Omental fat pad (tissue), 4 donors: ENCODE results near the gene GMEB1. TPM values are rescaled to one million over a fixed set of nuclear protein-coding genes. Genes with fewer than 3 reads are reported as not detected.

ENCODE experiments used
- ATAC-seq: fragments of 150-250 bp; one replicate; pipeline ENCODE4 v1.9.1; 2016; ENCODE audit warnings: mild to moderate bottlenecking, moderate library complexity; ENCODE audit not compliant: low FRiP score
- DNase-seq: peaks from one replicate; pipeline ENCODE4 v3.0.0-alpha.2; 2019; ENCODE audit warnings: low spot score
- small RNA-seq: library from RNA; depleted of rRNA; stranded (forward); fragments of <200 nt; gene quantifications from one replicate; pipeline ENCODE3, GENCODE V24; 2016
- total RNA-seq, 4 donors: library from RNA; depleted of rRNA; stranded (reverse); fragments of >200 nt; gene quantifications; one replicate each; pipeline ENCODE4 v1.1.0, GENCODE V29; 2016
- TF ChIP-seq, protein P1 (sequence below), 3 donors: fragments of 450-650 bp; IDR thresholded peaks; one replicate each; pipeline ENCODE4 v1.5.1; 2016 to 2017; ENCODE audit warnings: antibody characterized with exemption in 3 of 3, mild to moderate bottlenecking in 3 of 3, moderate library complexity in 2 of 3

GMEB1 gene
- total RNA-seq, 4 donors from 2014 or later = 7.0 to 14.4 (median 13.2) TPM

DNA sequence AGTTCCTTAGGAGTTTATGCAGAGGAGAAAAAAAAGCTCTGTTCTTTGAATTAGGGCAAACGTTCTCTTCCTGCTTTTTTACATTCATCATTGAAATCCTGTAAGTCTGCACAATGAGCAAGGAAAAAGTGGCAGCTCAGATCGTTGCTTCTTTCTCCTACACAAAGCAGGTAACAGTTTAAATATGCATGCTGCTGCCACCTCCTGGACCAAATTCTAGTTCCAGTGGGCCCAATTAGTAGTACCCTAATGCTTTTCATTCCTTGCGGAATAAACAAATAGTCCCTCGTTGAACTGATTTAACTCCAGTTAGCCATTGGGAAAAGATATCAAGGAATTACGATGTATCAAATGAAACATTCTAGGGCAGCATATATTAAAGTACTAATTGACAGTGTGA is 88.3 kb downstream of the GMEB1 start:
- ATAC-seq = no peak
- no peak for DNase-seq
- TF ChIP-seq, protein P1, sequence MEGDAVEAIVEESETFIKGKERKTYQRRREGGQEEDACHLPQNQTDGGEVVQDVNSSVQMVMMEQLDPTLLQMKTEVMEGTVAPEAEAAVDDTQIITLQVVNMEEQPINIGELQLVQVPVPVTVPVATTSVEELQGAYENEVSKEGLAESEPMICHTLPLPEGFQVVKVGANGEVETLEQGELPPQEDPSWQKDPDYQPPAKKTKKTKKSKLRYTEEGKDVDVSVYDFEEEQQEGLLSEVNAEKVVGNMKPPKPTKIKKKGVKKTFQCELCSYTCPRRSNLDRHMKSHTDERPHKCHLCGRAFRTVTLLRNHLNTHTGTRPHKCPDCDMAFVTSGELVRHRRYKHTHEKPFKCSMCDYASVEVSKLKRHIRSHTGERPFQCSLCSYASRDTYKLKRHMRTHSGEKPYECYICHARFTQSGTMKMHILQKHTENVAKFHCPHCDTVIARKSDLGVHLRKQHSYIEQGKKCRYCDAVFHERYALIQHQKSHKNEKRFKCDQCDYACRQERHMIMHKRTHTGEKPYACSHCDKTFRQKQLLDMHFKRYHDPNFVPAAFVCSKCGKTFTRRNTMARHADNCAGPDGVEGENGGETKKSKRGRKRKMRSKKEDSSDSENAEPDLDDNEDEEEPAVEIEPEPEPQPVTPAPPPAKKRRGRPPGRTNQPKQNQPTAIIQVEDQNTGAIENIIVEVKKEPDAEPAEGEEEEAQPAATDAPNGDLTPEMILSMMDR (IDR thresholded peaks at IDR 0.05) = no peak

- DNase-seq (no peak), ATAC-seq (no peak)
- TF ChIP-seq, protein P1 (IDR thresholded peaks at IDR 0.05) = no peak
Measured at GRCh38 chr1:28758420-28758819, 89.8 kb downstream of the GMEB1 start.

GRCh38 chr1:28759257-28759656 is 90.7 kb downstream of the GMEB1 start:
- ATAC-seq = no peak
- TF ChIP-seq, protein P1 (IDR thresholded peaks at IDR 0.05) = no peak
- DNase-seq = no peak

- TF ChIP-seq, protein P1 (IDR thresholded peaks at IDR 0.05) = no peak
- DNase-seq = no peak
Measured at GRCh38 chr1:28761189-28761588, 92.6 kb downstream of the GMEB1 start.

DNA sequence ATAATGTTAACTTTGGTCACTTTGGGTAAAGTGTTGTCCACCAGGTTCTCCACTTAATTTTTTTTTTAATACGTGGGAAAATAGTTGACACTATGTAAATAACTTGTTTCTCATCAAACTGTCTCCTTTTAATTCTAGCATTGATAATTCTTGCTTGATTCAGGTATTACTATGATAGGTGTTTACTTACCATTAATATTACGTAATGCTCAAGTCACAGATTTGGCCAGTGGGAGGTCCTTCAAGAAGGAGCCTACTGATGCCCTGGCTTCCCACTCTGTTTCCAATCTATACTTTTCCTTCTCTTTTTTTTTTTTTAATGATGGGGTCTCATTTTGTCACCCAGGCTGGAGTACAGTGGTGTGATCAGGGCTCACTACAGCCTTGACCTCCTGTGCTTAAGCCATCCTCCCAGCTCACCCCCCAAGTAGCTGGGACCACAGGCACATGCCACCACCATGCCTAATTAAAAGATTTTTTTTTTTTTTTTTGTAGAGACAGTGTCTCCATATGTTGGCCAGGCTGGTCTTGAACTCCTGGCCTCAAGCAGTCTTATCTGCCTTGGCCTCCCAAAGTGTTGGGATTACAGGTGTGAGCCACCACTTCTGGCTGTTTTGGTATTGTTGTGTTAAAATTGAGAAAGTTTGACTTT is 98.1 kb downstream of the GMEB1 start:
- TF ChIP-seq, protein P1 (IDR thresholded peaks at IDR 0.05) = no peak
- DNase-seq (no peak), ATAC-seq (no peak)

More at GRCh38 chr1:28761189-28761588, 92.6 kb downstream of the GMEB1 start:
- ATAC-seq = no peak

Small RNA genes within 50 kb of the gene (small RNA-seq; reads per million reads assigned to genes)
- gene RF00422 (not detected), gene RNU11 (not detected)

Other genes with a start within 250 kb of the GMEB1 start
- 10 to 100 TPM; 15.3 to 32.9 (median 22.1) TPM for gene RCC1, start 162.7 kb upstream of the GMEB1 start, total RNA-seq
- gene TRNAU1AP, start 115.7 kb upstream of the GMEB1 start, total RNA-seq = 10 to 100 TPM; 14.8 to 26.8 (median 21.9) TPM
- 10 to 100 TPM in 1 of 4 donors, 1 to 10 TPM in 3; 3.4 to 10.6 (median 8.4) TPM for gene RAB42, start 76.5 kb upstream of the GMEB1 start, total RNA-seq
- 10 to 100 TPM; 15.0 to 22.5 (median 19.6) TPM for gene TAF12, start 25.7 kb upstream of the GMEB1 start, total RNA-seq
- not detected for gene RNU11, start 20.2 kb upstream of the GMEB1 start, total RNA-seq
- gene YTHDF2, start 68.2 kb downstream of the GMEB1 start, total RNA-seq = 10 to 100 TPM; 43.8 to 88.4 (median 56.4) TPM
- not detected for gene OPRD1, start 143.4 kb downstream of the GMEB1 start, total RNA-seq
- gene EPB41, start 245.8 kb downstream of the GMEB1 start, total RNA-seq = 10 to 100 TPM; 28.8 to 57.6 (median 43.2) TPM